ENCODE data around the gene NDUFA7.
"Not testable (repeated sequence)": the region's sequence is repeated elsewhere in the genome, so short reads cannot be mapped to it uniquely, and the experiment has no call there.

Gene NDUFA7

GRCh38 chr19:8264248-8264647, 56.9 kb downstream of the NDUFA7 start:
- not testable (repeated sequence) for DNase-seq (ENCODE audit: low spot score)

- DNase-seq (ENCODE audit: low spot score): no peak
Measured at GRCh38 chr19:8262431-8262830, 58.7 kb downstream of the NDUFA7 start.

- no peak for DNase-seq (ENCODE audit: low spot score)
Measured at GRCh38 chr19:8261881-8262280, 59.3 kb downstream of the NDUFA7 start.

GRCh38 chr19:8261347-8261746, 59.8 kb downstream of the NDUFA7 start:
- DNase-seq (ENCODE audit: low spot score): no peak
